AML-193 (cell line): ENCODE measurements around the gene IL19.
"Not testable (repeated sequence)": the region's sequence is repeated elsewhere in the genome, so short reads cannot be mapped to it uniquely, and the experiment has no call there.

Experiments
- DNase-seq, 2 experiments: peaks; one replicate each; lab custom pipeline; 2025; lab: John Stamatoyannopoulos, UW

Gene IL19

DNA sequence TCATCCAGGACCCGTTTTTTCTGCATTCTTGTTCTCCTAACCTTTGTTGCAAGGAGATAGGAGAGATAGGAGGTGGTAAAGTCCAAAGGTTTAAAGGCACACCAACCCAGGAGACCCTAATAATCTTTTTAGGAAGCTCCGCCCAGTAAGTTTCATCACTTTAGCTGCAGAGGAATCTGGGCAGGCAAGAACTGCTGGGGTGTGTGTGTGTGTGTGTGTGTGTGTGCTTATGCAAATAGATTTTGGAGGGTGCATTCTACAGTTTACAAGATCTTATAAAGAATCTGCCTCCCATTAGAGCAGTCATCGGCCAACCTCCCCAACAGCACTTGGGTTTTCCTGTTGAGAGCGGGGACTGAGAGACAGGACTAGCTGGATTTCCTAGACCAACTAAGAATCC, 5.7 kb downstream of the IL19 start:
- DNase-seq = no peak

DNA sequence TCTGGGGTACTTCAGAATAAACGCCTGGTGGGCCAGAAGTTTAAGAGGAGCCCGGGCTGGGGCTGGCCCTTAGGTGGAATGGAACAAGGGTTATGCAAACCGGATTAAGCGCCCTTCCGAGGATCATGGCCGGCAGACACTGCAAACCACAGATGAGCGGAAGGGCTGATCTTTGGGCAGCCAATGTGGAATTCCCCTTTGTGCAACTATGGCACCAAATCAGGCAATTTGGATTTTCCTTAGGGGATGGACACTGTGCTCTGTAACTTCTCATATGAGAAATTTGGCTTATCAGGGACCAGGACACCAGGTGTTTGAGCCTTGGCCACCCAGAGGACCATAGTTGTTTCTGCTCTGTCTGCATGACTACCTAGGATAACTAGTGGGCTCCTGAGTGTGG, 7.5 kb downstream of the IL19 start:
- DNase-seq = no peak

DNA sequence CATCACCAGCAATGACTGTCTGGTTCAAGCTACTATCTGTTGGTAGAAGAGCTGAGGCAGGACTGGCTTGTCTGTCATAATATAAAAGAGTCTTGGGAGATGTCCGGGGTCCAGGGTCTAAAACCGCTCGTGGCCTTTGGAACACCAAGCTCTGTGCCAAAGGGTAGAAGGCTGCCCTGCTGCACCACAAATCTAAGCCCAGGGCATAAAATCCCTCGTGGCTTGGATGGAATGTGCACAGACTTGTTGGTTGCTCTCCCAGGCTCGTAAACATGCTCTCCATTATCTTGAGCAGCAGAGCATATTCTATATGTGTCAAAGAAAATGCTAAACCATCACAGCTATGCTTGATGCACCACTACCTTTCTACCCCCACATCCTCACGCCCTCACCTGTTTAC, 8.3 kb downstream of the IL19 start:
- not testable (repeated sequence) for DNase-seq

DNA sequence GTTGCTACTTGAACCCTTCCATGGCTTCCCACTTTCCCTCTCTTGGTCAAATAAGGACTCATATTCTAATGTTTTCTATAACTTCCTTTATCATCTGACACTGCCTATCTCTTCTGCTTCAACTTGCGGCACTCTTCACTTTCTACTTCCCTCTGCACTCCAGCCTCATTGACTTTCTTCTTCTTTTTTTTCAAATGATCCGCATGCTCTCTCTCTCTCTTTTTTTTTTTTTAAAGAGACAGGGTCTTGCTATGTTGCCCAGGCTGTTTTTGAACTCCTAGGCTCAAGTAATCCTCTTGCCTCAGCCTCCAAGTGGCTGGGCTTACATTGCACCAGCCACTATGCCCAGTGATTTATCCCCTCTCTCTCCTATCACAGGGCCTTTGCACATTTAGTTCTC, 9.1 kb downstream of the IL19 start:
- peak in 1 of 2 experiments; percentile 26 for DNase-seq

DNA sequence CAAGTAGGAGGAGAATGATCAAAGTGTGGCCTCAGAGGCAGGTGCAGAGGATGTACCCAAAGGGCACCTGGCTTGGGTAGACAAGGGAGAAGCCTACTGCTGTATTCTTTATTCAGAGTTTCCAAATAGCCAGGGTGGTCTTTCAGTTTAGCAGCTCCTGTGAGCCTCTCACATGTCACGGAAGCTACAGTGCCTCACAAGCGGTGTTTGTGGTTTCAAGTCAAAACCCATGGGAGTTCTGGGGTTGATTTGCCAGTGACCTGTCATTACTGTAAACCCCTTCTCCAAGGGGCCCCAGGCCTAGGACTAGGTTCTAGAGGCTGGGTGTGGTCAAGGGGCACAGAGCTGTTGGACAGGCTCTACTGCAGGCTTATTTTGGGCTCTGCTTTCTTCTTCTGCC, 11.9 kb downstream of the IL19 start:
- no peak for DNase-seq

DNA sequence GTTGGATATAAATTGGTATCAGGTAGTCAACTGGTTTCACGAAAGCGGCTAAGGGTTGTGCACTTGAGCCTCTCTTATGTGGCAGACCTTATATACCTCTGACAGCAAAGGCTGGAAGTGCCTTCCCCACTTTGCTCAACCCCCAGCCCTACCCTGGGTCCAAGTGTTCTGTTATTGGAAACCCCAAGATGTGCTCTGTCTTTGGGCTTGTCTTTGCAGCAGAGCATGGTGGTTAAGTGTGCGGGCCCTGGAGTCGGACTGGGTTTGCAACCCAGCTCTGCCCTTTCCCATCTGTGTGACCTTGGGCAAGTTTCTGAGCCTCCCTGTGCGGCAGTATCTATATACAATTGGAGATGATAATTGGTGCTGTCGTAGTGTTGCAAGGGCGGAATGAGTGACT, 12.9 kb downstream of the IL19 start:
- no peak for DNase-seq

DNA sequence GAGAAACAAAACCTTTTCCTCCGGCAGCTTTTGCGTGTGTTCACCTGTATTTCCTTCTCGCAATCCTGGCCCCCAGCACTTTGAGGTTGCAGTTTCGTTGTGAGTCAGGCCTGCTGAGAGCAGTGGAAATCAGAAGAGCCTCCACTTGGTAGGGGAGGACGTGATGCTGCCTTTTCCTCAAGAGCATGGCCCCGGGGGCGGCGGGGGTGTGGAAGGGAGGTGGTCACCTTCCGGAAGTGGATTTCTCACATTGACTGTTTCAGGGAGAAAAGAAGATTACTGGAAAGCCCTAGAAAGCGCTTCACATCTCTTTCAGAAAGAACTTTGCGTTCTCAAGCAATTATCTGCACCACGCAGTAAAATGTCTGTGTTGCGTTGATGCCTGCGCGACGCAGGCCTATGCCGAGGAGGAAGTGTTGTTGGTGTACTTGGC, 13.9 kb downstream of the IL19 start:
- no peak for DNase-seq

GRCh38 chr1:206785182-206785765, 14.7 kb downstream of the IL19 start:
- DNase-seq = peak; percentile 6 to 49

DNA sequence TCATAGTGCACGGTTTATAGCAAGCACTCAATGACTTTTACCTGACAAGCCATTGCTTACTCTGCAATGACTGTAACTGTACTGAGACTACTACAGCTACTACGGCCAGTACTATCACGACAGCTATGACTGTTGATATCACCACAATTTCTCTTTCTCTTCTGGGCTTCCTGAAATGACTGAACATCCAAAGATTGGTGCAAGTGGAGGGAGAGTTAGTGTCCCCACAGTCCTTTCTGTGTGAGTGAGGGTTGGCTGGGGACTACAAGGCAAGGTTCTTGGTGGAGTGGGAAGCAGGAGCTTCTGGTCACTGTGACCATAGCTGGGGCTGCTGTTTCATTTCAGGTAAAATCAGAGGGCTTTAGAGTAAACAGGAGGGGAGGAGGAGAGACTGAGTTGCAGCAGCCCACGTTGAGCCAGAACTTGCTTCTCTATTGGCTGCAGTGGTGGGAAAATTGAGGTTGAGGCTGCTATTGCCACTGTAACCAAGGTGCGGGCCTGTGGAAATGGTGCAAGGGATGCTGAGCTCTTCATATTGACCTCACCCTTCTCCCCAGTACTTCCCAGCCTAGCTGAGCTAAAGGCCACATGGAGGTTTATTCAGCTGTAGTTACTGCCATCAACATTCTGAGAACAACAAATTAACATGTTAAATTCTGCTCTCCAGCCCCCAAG, 15.8 kb downstream of the IL19 start:
- DNase-seq = no peak

GRCh38 chr1:206787891-206788290, 17.3 kb downstream of the IL19 start:
- no peak for DNase-seq

GRCh38 chr1:206788487-206789050, 18.0 kb downstream of the IL19 start:
- DNase-seq = no peak

DNA sequence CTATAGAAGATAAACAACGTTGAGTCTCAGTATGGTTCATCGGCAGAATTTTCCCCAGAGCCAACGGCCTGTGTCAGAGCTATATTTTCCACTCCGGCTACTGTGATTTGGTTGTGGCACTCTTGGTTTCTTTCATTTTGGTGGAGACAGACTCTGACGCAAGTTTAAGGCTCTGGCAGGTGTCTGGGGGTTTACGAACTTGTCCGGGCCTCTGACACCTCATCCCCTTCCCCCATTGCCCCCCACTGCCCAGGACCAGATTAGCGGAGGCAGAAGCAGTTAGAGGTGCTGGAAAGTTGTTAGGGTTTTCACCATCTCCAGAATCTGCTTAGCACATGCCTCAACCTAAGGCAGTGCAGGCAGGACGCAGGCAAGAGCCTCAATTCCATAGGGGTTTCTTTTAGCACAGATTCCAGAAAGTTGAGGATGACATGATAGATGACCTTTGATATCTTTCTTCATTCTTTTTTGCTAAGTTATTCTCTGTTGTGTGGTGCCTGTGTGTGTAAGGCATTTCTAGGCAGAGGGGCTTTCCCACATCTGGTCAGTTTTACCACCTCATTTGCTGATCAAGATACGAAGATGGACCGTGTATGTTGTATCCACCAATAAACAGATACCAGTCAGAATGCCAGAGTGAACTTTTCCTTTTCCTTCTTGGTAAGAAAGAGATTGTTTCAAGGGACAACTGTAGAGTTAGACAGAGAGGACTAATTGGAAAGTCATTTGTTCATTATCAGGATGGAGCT, 20.1 kb downstream of the IL19 start:
- no peak for DNase-seq

GRCh38 chr1:206792939-206793607, 22.5 kb downstream of the IL19 start:
- DNase-seq = no peak

GRCh38 chr1:206793620-206794019, 23.0 kb downstream of the IL19 start:
- DNase-seq = no peak

DNA sequence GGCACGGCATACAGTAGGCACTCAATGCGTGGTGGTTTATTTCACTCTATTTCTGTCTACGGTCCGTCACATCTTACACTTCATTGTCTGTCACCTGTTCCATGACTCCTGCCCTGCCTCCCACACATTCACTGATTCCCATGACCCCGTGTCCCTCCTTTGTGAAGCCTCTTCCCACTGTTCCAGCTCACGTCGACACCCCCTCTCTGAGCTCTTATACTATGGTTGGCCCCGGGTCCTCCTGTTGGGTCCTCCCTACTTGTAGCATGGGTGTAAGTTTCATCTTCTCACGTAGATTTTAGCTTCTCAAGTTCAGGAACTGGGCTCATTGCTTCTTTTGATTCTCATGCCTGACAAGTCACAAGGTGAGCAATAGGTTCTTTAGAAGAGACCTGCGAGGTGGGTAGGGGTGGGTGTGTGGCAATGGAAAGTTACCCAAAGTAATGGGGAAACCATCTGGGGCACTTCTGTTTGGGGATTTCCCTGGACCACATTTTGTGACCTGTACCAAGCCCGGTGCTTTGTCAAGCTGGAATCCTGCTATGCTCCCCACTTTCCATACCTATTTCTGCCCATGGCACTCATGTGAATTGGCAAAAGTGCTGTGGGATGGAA, 23.8 kb downstream of the IL19 start:
- no peak for DNase-seq

GRCh38 chr1:206796116-206796515, 25.5 kb downstream of the IL19 start:
- no peak for DNase-seq

DNA sequence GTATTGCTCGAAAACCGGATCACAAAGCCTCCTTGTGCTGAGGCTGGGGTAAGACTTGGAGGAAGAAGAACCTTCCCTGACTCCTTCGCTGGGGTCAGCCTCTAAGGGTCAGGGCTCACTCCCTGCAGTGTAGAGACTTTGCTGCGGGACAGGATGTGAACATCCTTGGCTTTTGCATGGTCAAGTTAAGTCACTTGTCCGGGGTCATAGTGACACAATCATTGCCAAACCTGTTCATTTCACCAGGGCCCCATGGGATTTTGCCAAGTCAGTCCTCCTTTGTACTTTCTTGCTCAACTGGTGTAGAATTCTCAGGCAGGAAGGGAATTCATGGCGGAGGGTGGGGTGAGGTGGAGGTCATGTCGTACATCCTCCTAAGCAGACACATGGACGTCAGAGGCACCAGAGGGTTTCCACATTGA, 26.4 kb downstream of the IL19 start:
- no peak for DNase-seq

DNA sequence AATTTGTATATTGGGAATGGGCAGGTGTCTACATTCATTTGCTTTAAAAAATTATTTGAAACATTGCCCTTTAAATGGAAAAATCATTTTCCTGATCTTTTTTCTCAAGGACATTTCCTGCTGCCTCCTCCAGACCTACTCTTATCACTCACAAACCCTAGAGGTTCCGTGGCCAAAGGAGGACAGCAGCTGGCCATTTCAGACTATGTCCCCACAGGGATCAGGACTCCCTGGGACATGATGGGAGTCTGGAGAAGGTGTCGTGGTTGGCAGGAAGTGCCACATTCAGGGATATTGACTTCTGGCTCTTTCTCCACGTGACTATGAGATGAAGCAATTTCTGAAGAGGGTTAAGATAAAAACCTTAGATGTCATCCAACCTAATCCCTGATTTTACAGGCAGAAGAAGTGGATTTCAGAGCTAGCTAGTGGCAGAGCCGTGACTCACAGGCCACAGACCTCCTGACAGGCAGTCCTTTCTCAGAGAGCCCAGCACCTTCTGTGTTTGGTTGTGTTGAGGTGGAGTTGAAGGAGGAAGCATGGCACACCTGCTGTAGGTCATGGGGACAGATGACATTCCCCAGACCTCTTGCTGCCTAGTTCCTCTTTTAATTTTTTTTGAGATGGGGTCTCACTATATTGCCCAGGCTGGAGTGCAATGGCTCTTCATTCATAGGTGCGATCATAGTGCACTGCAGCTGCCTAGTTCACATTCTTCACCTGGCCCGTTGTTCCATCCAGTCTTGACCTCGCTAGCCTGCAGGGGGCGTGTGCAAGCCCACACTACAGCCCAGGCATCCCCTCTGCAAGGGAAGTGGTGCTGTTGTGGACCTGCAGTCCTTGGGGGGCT, 27.2 kb downstream of the IL19 start:
- DNase-seq = peak in 1 of 2 experiments; percentile 5

- DNase-seq = no peak
Measured at GRCh38 chr1:206798384-206798996, 27.9 kb downstream of the IL19 start.

DNA sequence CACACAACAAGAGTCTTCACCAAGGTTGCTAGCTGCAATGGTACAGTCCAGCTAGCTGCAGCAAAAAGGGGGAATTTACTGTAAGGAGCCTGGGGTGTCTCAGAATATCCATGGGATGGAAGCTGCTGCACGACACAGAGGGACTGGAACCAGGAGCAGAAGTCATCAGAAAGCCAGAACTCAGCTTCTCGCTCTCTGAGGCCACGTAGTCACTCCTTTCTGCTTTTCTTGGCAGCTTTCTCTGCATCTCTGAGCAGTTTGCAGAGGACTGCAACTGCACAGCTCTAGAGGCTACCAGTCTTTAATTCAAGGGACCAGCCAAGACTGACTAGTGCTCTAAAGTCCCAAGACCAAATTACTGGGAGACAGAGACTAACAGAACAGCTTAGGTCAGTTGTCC, 28.7 kb downstream of the IL19 start:
- no peak for DNase-seq

- DNase-seq = no peak
Measured at GRCh38 chr1:206800411-206800810, 29.8 kb downstream of the IL19 start.
